Epithelial cell of esophagus (primary cell): ENCODE measurements around the gene SLIT3.
"Not testable (repeated sequence)": the region's sequence is repeated elsewhere in the genome, so short reads cannot be mapped to it uniquely, and the experiment has no call there.

ENCODE experiments used
- DNase-seq: peaks from one replicate; pipeline ENCODE4 v3.0.0; 2010; ENCODE audit warnings: low read depth
- H3K4me3 ChIP-seq: 2 replicates; pipeline ENCODE4 v1.5.1; 2011; ENCODE audit warnings: mild to moderate bottlenecking, low read length, control low read depth
- TF ChIP-seq, protein P1 (sequence below): IDR thresholded peaks from 2 replicates; pipeline ENCODE4 v1.5.1; 2011; ENCODE audit warnings: low read depth, mild to moderate bottlenecking, low read length, control low read depth, inconsistent platforms; ENCODE audit not compliant: insufficient read depth; ENCODE audit errors: missing control alignments

SLIT3 gene

DNA sequence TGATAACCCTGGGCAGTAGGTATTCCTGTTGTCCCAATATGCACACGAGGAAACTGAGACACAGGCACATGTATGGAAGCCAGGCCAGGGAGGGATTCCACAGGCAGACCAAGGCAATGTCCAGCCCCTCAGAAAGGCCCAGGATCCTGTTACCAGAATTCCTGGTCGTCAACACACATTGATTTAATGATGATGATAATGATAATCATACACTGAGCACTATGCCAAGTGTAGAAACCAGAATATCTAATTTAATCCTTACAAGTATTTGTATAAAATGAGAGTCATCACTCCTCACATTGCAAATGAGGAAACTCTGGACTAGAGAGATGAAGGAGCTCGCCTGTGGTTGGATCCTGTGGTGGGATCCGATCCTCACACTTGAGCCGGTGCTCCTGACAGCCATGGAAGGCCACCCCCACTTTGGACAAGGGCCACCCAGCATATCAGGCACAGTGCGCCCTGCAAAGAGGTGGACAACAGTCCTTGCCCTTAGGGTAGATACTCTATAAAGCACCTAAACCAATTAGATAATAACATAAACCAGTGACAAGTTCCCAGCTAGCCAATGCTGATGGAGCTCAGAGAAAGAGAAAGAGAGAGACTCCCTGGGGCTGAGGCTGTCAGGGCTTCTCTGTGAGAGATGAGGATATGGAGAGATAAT, 185.3 kb downstream of the SLIT3 start:
- no peak overlapping the region for H3K4me3 ChIP-seq
- TF ChIP-seq, protein P1, sequence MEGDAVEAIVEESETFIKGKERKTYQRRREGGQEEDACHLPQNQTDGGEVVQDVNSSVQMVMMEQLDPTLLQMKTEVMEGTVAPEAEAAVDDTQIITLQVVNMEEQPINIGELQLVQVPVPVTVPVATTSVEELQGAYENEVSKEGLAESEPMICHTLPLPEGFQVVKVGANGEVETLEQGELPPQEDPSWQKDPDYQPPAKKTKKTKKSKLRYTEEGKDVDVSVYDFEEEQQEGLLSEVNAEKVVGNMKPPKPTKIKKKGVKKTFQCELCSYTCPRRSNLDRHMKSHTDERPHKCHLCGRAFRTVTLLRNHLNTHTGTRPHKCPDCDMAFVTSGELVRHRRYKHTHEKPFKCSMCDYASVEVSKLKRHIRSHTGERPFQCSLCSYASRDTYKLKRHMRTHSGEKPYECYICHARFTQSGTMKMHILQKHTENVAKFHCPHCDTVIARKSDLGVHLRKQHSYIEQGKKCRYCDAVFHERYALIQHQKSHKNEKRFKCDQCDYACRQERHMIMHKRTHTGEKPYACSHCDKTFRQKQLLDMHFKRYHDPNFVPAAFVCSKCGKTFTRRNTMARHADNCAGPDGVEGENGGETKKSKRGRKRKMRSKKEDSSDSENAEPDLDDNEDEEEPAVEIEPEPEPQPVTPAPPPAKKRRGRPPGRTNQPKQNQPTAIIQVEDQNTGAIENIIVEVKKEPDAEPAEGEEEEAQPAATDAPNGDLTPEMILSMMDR: no peak
- DNase-seq: no peak

DNA sequence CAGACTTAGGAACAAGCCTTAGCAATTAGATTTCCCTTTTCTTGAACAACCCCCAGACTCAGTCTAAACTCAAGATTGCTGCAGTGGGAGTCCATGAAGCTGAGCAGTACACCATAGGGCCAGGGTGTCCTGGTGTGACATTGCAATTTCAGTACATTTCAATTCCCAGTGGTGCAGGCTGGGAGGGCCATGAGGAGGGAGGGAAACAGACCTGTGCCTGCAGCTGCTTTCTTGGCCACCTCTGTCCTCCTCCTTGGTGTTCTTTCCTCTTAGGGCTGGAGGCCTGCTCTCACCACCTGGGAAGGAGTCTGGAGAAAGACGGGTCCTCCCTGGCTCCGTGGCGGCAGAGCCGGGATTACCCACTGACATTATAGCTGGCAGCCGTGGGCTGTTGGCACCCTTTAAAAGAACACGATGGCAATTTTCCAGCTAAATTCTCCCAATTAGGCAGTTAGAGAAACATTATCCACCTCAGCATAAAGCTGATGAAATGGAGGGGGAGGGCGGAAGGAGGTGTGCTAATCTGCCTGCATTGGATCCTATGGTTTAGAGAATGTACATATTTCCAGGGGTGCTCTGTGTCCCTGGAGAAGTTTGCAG, 186.4 kb downstream of the SLIT3 start:
- DNase-seq: no peak
- TF ChIP-seq, protein P1: no peak

DNA sequence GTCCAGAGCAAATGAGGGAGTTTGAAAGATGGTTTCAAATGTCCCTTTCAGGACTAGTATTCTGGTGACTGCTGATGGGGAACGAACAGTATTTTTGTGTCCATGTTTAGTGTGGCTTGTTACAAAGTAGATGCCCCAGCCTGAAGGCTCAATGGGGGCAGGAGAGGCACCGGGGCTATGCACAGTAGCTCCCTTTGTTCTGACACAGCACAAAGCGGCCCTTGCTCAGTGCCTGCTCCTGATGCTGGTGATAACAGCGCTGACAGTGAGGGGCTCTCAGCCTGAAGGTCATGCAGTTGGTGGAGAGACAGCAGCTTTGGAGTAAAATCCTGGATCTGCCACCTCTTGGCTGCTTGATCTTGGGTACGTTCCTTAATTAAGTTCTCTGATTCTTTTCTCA, 188.9 kb downstream of the SLIT3 start:
- TF ChIP-seq, protein P1: no peak
- no peak overlapping the region for H3K4me3 ChIP-seq
- no peak for DNase-seq

More for the DNA sequence above, 186.4 kb downstream of the SLIT3 start:
- H3K4me3 ChIP-seq: no peak overlapping the region

DNA sequence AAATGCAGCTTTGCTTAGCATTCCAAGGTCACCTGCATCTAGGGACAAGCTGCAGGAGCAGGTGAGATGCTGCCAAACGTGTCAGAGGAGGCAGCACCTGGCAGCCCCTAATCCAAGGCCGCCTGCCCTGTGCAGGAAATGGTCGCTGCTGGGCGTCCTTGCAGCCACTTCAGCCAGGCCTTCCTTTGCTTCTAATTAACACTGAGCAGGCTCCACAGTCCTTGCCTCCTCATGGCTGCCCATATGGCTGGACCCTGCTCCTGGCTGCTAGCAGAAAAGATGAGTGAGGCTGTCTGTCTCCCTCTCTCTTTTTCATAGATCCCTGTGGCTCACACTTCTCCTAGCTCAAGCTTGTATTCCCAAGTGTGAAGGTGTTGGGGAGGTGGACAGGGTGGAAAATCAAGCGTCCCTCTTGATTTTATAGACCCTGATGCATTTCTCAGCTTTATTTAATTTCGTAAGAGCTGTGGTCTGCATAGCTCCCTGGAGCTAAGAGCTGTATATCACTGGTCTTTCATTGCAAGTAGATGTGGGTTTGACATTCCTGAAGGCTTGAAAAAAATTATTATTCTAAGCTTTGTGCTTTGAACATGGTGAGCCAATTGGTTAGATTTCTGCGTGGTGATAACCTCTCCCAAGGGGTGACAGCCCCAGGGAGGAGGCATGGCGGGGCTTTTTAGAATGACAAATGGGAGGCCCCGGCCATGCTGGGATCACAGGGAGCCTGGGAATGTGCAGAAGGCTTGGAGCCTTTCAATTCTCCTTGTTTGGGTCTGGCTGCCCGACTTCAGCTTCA, 193.8 kb downstream of the SLIT3 start:
- TF ChIP-seq, protein P1: no peak

DNA sequence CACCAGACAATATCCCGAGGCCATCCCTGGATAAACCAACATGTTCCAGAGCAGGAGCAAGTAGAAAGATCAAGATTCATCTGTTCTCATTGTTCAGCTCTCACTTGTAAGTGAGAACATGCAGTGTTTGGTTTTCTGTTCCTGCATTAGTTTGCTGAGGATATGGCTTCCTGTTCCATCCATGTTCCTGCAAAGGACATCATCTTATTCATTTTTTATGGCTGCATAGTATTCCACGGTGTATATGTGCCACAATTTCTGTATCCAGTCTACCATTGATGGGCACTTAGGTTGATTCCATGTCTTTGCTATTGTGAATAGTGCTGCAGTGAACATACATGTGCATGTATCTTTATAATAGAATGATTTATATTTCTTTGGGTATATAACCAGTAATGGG, 195.4 kb downstream of the SLIT3 start:
- not testable (repeated sequence) for DNase-seq, H3K4me3 ChIP-seq

More for the DNA sequence above, 193.8 kb downstream of the SLIT3 start:
- no peak for DNase-seq
- no peak overlapping the region for H3K4me3 ChIP-seq

DNA sequence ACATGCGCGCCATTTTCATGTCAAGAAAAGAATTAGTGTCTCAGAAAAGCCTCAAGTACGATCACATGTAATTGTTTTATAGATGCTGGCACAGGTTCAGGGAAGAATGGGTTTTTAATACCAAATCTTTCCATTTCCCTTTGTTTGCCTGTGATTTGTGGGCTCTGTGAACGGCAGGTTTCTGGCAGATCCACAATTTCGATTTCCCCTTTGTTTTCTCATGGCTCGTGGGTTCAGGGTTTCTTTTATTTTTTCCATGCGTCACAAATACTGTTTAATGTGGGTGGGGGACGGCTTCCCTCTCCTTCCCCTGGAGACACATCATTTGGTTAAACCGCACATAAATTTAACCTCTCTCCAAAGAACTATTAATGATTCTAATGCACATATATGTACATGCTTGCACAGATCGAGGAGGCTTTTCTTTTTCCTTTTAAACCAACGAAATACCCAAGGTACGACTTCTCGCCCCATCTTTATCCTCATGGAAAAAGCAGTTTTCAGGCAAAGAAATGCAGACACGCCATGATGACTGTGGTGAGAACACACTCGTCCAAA, 195.9 kb downstream of the SLIT3 start:
- H3K4me3 ChIP-seq: no peak overlapping the region
- TF ChIP-seq, protein P1: no peak
- DNase-seq: no peak

DNA sequence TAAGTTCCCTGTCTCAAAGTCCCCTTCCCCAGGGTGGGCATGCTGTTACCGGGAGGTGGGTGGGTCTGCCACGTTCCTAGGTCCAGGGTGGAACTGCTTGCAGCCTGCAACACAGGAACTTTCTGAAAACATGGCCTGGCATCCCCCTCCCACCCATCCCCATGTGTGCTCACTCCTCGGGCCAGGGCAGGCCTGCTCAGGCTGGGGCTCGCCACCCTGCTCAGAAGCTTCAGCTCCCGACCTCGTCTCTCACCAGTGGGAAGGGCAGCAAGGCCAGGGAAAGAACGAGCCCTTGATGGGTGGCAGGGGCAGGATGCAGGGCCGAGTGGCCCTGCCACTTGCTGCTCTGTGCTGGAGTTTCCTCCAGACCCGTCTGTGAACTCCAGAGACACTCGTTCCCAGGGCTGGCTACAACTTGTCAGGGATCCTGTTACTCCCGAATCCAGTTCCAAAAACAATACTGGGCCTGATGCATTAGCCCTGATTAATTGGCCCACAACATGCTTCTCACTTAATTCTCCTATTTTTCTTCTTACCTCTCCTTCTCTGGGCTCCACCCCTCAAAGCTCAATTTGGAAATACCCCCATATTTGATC, 197.3 kb downstream of the SLIT3 start:
- TF ChIP-seq, protein P1: no peak
- H3K4me3 ChIP-seq: no peak overlapping the region
- peak; percentile 10 for DNase-seq
